SK-MEL-5 (cell line): ENCODE results near the gene IL17REL. TPM values are rescaled to one million over a fixed set of nuclear protein-coding genes. Genes with fewer than 3 reads are reported as not detected.

ENCODE experiments used
- DNase-seq: peaks from one replicate; pipeline ENCODE4 v3.0.0-alpha.2; 2016; ENCODE audit warnings: low read depth, low spot score
- in situ Hi-C: cut with HindIII; loops from 2 replicates; pipeline ENCODE4 v1.10.0; 2016; ENCODE audit warnings: low sequenced_read_pairs, high pct_unique_total_duplicates, low pct_unique_long_range_greater_than_20kb
- total RNA-seq: library from RNA; depleted of rRNA; stranded (reverse); fragments of >200 nt; shearing (Covaris generic); gene quantifications from 2 replicates; pipeline ENCODE4 v1.2.3, GENCODE V29; 2014

Gene IL17REL
- total RNA-seq, 1 experiment from 2014 or later: not detected

DNA sequence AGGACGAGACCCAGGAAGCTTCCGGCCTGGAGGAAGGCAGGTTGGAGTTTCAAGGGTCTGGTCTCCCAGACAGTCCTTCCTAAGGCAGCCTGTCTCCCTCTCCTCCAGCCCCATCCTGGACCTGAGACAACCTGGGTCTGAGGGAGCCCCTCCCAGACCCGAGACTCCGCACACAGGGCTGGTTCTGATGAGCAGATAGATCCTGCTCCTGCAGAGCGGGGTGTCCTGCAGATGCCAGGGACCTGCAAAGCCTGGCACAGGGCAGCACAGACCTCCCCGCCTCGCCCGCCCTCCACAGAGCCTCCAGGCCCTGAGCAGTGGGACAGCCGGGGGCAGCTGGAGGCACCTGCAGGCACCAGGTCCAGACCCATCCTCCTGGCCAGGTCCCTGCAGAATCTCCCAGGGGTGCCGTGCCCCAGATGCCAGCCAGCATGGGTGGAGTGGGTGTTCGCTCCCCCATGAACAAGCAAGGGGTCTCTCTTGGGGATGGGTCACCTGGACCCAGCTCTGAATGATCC is 44.2 kb downstream of the IL17REL start:
- no peak for DNase-seq
- in situ Hi-C loops: no loop called here

DNA sequence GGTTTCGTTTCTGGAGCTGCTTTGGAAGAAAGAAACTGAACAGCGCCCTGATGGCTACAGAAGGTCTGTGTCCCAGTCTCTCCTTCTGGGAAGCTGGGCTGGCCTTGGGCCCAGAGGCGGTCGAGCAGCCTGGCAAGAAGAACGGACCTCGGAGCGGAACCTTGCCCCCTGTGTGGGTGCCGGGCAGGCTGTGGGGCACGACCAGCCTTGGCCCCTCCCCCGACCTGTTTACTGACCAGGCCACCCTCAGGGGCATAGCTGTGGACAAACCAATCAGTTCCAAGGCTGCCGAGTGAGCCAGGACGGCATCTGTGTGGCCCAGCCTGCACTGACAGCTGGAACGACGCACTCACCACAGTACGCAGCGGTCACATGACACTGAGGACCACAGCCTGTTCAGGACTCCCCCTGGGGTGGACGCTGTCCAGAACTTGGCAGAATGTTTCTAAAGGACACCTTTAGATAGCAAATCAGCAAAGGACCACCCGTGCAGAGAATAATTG is 44.8 kb downstream of the IL17REL start:
- no peak for DNase-seq
- in situ Hi-C loops: no loop called here

DNA sequence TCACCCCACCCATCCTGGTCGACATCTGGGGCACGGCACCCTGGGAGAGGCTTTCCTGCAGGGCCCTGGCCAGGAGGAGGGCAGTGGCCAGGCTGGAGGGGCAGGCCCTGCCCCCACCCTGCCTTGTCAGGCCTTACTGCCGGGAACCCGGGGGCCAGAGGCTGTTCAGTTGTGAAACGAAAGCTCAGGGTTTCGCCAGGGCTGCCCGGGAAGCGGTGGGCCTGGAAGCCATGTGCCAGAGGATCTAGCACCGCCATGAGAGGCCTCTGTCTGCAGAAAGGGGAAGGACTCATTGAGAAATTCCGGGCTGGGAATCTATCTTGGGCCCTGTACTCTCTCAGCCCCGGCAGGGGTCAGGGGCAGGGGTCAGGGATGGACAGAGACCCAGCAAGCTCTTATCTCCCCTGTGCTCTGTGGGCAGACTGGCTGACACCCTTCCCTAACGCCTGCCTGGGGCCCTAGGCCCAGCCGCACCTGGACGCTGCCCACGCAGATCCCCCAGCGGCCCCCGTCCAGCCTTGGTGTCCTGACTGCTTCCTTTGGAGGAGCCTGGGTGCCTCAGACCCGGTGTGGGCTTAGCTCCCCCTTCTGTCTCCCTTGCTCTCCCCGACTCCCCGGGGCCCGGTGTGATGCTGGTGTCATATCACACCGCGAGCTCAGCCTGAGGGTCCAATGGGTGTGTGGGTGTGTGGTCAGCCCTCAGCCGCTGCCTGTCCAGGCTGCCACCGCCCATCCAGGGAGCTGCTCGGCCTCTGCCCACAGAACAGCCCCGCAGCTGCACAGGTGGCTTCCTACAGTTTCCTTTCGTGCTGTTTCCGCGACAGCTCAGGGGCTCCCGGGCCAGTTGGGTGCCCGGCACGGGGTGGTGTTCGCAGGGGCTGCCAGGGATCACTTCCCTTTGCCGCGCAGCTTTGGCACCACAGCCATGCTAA is 45.5 kb downstream of the IL17REL start:
- in situ Hi-C loops: no loop called here
- DNase-seq: no peak

DNA sequence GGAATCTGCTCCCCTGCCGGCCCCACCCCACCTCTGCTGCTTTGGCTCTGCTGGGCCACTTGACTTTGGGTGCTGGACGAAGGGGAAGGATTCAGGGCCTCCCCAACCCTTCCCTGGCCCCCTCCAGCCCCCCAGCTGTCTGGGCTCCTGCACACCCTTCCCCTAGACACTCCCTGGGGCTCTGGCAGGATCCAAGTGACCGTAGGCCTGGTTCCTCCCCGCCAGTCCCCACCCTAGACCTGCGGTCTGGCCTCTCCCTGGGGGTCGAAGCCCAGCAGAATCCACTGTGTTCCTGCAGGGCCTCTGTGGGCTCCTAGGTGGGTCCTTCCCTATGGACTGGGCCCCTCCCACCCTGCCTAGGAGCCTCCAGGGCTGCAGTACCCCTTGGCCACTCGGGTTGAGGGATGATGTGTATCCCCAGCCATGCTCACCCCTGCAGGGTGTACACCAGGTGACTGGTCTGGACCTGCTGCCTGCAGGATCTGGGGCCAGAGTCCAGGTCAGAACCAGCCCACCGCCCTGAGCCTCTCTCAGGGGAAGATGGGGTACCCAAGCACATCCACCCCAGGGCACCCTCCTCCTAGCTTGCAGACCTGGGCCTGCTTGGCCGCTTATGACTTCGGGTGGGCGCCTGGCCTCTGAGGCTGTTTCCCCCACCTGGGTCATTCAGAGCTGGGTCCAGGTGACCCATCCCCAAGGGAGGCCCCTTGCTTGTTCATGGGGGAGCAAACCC is 46.4 kb downstream of the IL17REL start:
- DNase-seq: no peak

DNA sequence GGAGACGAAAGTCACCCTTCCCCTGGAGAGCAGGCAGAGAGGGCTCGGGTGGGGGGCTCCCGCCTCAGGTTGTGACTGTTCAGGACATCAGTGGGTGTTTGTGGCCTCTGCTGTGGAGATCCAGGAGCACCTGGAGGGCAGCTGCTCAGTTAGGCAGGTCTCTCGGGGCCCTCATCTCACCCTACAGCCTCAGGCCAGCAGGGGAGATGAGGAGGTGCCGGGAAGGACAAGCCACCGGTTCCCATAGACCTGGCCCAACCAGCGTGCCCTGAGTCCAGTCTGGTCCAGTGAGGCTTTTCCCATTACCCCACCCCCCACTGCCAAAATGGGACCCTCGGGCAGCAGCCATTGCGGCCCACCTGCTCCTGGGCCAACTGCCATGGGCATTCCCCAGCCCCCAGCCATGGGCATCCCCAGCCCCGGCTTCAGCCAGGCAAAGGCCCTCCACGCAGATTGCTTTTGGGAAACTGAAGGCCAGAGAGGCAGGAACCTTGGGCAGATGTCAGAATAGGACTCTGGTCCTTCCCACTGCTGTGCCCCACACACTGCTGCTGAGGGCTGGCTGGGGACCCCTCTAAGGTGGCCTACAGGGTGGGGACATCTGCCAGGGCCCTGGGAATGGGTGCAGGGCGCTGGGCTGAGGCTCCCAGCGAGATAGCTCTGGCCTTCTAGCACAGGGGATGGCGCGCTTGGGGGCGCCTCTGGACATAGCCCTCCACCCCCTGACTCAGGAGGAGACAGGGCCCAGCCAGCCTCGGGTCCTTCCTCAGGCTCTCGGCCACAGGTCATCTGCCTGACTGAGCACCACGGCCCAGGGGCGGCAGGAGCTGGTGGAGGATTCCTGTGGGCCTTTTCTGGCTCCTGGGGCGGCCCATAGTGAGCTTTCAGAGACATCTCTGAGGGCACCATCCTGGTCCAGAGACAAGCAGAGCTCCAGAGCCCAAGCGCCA is 47.2 kb downstream of the IL17REL start:
- in situ Hi-C loops: no loop called here
- no peak for DNase-seq

More for the DNA sequence above, 46.4 kb downstream of the IL17REL start:
- in situ Hi-C loops: no loop called here

DNA sequence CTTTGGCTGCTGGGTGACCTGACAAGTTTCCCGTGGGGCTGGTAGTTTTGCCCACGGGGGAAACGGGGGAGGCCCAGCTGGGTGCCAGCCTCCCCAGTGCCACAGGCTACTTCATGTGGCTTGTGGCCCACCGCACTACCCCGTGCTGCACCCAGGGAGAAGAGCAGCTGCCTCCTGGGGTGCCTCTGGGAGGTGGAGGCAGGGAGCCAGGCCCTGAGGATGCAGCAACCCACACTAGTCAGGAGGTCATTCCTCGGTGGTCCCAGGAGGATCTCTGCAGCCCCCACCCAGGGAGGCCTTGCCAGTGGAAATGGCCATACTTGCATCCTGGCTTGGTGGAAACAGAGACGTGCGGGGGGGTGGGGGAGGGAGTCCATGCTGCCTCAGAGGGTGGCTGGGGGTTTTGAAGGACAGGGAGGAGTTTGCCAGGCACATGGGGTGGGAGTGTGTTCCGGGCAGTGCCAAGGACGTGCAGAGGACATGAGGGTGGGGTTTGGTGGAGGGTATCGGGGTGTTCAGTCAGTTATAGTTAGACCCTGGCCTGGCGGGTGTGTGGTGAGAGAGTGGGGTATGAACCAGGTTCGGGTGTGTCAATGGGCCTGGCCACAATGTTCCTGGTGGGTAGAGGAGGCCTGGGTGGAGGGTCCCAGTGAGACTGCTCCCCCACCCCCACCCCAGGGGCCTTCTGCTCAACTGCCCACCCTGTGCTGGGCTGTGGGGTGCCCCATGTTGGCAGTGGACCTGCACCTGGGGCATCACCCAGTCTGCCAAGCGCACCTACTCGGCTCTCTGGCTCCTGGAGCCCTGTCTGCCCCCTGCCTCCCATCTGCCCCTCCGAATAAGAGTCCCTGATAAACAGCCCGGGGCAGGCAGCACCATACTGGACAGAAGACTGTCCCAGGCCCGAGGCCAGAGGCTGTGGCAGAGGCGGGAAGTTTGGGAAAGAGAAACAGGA is 48.2 kb downstream of the IL17REL start:
- DNase-seq: no peak
- in situ Hi-C loops: no loop called here

DNA sequence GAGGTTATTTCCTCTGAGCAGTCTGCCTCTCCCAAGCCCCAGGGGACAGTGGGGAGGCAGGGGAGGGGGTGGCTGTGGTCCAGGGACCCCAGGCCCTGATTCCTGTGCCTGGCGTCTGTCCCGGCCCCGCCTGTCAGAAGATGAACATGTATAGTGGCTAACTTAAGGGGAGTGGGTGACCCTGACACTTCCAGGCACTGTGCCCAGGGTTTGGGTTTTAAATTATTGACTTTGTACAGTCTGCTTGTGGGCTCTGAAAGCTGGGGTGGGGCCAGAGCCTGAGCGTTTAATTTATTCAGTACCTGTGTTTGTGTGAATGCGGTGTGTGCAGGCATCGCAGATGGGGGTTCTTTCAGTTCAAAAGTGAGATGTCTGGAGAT is 48.9 kb downstream of the IL17REL start:
- DNase-seq: no peak
- in situ Hi-C loops: no loop called here

DNA sequence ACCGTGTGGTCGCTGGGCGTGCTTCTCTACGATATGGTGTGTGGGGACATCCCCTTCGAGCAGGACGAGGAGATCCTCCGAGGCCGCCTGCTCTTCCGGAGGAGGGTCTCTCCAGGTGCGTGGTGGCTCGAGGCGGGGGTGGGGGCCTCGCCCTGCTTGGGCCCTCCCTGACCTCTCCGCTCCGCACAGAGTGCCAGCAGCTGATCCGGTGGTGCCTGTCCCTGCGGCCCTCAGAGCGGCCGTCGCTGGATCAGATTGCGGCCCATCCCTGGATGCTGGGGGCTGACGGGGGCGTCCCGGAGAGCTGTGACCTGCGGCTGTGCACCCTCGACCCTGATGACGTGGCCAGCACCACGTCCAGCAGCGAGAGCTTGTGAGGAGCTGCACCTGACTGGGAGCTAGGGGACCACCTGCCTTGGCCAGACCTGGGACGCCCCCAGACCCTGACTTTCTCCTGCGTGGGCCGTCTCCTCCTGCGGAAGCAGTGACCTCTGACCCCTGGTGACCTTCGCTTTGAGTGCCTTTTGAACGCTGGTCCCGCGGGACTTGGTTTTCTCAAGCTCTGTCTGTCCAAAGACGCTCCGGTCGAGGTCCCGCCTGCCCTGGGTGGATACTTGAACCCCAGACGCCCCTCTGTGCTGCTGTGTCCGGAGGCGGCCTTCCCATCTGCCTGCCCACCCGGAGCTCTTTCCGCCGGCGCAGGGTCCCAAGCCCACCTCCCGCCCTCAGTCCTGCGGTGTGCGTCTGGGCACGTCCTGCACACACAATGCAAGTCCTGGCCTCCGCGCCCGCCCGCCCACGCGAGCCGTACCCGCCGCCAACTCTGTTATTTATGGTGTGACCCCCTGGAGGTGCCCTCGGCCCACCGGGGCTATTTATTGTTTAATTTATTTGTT is 49.6 kb downstream of the IL17REL start:
- in situ Hi-C loops: no loop called here
- DNase-seq: no peak

DNA sequence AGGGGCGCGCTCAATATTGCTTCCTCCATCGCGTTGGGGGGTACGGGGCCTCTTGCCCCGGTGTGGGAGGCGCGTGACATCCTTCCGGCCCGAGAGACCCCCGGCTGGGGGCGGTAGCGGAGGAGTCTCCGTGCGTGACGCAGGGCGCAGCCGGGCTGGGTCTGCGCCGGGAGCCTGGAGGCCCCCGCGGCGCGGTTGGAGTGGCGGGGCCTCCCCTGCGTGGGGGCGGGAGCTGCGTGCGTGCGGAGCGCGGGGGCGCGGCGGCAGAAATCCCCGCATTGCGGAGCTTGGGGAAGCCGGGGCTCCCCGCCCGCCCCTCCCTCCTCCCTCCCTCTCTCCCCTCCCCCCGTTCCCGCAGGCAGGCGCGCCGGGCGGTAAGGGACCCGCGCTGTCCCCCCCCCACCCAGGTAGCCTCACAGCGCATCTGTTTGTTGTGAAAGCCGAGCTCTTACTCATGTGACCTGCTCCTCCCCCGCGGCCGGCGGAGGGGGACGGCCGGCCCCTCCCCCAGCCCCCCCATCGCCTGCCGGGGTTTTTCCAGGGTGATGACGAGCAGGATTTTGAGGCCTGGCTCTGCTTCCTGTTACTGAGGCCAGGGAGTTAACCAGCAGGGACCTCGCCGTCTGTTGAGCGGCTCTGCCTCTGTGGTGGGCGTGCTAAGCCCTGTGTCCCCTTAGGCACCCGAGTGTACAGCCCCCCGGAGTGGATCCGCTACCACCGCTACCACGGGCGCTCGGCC is 50.4 kb downstream of the IL17REL start:
- peak; percentile 87 for DNase-seq
- in situ Hi-C loops: no loop called here

DNA sequence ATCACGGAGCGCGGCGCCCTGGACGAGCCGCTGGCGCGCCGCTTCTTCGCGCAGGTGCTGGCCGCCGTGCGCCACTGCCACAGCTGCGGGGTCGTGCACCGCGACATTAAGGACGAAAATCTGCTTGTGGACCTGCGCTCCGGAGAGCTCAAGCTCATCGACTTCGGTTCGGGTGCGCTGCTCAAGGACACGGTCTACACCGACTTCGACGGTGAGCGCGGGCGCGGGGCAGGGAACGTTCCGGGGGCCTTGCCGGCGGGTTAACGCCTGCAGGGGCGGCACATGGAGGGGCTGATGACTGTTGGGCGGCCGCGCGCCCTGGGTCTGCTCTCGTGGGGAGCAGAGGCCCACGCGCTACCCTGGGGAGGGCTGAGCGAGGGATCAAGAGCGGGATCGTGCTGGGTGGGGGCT is 51.0 kb downstream of the IL17REL start:
- in situ Hi-C loops: no loop called here
- no peak for DNase-seq

DNA sequence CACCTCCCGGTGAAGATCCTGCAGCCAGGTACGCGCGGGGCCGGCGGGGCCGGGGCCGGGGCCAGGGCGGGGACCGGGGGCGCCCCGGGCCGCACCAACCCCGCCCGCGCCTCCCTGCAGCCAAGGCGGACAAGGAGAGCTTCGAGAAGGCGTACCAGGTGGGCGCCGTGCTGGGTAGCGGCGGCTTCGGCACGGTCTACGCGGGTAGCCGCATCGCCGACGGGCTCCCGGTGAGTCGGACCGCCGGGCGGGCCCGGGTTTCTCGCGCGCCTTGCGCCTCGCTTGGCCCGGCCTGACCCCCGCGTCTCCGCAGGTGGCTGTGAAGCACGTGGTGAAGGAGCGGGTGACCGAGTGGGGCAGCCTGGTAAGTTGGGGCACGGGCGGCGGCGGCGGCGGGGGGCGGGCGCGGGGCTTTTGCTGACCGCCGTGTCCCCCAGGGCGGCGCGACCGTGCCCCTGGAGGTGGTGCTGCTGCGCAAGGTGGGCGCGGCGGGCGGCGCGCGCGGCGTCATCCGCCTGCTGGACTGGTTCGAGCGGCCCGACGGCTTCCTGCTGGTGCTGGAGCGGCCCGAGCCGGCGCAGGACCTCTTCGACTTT is 51.5 kb downstream of the IL17REL start:
- no peak for DNase-seq
- in situ Hi-C loops: no loop called here

DNA sequence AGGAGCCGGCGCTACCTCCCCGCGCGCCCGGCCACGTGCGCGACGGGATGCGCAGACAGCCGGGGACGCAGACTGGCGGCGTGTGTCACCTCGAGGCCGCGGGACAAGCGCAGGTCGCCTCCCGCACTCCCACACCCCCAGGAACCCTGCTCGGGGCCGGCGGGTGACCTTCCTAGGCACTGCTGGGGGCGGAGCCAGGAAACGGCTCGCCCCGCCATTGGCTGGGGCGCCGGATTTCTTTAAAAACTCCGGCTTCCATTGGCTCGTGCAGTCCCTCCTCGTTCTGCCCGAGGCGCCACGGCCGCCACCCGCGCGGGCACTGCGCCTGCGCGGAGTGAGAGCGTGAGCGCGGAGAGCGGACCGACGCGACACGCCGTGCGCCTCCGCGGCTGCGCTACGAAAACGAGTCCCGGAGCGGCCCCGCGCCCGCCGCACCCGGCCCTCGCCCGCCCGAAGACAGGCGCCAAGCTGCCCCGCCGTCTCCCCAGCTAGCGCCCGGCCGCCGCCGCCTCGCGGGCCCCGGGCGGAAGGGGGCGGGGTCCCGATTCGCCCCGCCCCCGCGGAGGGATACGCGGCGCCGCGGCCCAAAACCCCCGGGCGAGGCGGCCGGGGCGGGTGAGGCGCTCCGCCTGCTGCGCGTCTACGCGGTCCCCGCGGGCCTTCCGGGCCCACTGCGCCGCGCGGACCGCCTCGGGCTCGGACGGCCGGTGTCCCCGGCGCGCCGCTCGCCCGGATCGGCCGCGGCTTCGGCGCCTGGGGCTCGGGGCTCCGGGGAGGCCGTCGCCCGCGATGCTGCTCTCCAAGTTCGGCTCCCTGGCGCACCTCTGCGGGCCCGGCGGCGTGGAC is 52.2 kb downstream of the IL17REL start, which contains the start of gene PIM3:
PIM3 (plus strand) TSS at position 614 of the 846 bp plus-strand sequence; CDS start at position 790, 176 bp downstream.
- in situ Hi-C loops: no loop called here
- DNase-seq: peak; percentile 96

DNA sequence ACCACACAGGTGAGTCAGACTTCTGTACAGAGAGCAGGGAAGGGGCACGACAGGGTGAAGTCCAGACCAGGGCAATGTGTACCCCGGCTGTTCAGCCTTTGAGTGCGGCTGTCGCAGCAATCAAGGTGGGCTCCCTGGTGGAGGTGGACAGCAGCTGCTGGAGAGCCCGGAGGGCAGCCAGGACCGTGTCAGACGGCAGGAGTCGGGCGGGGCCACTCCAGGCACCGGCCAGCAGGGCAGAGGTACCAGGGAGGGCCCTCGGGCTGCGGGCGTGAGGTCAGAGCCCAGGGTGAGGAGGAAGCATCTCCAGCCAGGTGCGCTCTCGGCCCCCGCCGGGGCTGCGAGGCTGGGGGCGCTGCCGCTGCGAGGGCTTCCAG is 52.8 kb downstream of the IL17REL start:
- no peak for DNase-seq
- in situ Hi-C loops: no loop called here
